NCI-H2029 (cell line): ENCODE results near the gene ACTA1.
"Not testable (repeated sequence)": the region's sequence is repeated elsewhere in the genome, so short reads cannot be mapped to it uniquely, and the experiment has no call there.

Source experiments
- DNase-seq: peaks from one replicate; lab custom pipeline; 2025; lab: John Stamatoyannopoulos, UW

The ACTA1 gene

DNA sequence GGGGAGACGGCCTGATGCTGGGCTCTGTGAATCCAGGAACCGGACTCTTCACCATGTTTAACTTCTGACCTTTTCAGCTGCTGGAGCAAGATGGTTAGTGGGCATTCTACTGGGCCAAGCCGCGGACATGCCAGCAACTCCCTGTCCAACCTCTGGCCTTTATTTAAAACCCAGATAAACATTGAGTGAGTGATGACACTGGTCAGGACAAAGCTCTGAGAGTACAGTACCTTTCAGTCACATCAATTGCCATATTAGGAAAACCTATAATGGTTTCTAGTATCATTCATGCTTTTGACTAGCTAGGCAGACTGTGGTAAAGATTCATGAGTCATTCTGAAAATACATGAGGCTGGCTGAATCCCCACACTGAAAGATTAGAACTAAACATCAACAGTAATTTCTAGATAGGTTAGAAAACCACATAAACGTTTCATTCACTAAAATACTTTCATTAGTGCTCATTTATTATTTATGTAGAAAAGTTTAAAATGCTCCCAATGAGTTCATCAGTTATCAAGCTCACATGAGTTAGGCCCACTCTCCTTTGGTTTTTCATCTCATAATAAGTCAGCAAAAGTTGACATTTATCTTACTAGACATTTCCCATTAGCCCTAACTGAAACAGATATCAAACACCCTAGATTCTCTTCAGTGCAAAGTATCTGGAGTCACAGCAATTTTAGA lies 7.1 kb upstream of the ACTA1 start:
- DNase-seq, result no peak

DNA sequence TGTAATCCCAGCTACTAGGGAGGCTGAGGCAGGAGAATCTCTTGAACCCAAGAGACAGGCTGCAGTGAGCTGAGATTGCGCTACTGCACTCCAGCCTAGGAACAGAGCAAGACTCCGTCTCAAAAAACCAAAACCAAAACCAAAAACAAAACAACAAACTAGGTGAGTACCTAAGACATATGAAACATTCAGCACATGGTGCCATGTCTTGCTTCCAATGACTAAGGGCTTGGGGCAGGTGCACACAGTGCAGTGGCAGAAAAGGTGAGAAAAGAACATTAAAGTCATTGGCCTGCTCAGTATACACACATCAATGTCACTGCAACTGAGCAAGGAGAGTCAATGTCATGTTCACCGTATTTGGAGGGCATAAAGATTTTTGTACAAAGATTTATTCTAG lies 4.1 kb upstream of the ACTA1 start:
- DNase-seq, result no peak

DNA sequence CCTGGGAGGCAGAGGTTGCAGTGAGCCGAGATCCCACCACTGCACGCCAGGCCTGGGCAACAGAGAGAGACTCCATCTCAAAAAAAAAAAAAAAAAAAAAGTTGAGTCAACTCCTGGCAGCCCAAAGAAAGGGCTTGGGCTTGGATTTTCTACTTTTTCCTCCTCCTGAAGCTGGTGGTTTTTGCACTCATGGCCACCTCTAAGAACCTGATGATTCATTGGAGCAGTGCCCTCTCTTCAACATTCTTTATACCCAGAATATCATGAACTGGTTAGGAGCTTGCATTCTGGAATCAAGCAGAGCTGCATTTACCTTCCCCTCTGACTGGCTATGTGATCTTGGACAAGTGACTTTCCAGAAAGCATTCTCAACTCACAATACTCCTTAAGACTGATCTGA lies 3.5 kb upstream of the ACTA1 start:
- no peak for DNase-seq

DNA sequence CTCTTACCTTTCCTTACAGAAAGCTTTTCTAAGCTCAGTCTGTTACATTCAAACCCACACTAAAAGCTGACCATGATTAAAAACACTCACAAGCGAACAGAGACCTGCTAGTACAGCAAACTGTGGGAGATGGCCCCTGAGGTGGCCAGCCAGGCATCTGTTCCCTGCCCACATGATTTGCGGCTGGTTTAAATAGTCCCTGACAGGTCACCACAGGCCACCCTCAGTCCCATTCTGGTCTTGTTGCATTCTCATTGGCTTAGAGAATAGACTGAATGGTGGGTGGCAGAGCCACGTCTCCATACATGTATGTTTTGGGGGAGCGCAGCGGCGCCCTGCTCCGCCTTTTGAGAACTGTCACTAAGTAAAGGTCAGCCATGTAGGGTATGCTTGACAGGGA lies 2.3 kb upstream of the ACTA1 start:
- DNase-seq, result no peak

DNA sequence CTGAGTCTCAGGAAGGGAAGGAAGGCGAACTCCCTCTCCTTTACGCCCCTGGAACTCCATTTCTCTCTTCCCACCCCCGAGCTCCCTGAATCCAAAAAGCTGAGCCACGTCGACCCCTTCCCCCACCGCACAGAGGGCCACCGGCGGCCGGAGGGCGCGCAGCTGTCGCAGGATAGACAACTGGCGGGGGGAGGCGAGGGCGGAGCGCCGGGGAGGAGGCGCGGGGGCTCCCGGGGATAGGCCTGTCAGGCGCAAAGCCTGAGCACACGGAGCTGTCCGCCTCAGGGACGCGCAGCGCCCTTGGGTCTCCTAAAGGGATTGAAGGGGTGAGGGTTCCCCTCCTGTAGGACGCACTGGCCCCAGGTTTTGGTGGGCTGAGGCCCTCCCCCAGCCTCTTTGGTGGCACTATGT lies 752 bp upstream of the ACTA1 start:
- DNase-seq, result no peak

DNA sequence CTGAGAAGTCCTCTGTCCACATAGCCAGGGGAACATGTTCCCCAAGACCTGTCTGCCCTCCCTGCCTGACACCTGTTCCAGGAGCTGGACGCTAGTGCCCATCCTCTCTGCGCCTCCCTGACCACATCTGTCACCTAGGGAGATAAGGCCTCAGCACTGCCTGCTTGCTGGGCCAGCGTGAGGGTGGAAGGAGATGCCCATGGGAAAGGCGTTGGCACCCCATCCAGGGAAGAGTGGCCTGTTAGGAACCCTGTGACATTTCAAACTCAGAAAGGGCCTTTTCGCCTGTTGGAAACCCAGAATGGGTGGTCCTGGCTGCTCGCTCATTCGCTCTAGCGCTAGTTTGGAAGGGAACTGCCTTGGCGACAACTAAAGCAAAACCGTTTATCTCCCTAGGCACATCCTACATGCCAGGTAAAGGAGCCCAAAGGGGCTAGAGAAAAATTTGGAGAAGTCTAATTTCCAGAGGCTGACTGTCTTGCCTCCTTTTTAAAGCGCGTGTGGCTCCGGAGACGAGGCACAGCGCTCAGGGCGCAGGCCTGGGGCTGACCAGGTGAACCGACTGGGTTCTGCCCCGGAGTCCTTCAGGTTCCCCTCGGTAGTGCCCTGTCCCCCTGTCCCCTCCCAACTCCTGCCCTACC lies 410 bp downstream of the ACTA1 start:
- no peak for DNase-seq

DNA sequence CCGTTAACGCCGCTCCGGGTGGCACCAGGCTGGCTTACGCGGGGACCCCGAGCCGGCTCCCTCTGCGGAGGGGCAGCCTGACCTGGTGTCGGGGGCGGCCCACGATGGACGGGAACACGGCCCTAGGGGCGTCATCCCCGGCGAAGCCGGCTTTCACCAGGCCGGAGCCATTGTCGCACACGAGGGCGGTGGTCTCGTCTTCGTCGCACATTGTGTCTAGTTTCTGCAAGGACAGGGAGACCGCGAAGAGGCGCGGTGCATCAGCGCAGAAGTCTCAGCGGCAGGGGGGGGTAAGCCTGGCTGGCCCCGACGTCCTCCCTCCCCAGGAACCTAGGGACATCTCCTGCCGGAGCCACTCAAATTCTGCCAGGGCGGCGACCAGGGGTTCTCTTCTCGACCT lies 989 bp downstream of the ACTA1 start:
- no peak for DNase-seq

DNA sequence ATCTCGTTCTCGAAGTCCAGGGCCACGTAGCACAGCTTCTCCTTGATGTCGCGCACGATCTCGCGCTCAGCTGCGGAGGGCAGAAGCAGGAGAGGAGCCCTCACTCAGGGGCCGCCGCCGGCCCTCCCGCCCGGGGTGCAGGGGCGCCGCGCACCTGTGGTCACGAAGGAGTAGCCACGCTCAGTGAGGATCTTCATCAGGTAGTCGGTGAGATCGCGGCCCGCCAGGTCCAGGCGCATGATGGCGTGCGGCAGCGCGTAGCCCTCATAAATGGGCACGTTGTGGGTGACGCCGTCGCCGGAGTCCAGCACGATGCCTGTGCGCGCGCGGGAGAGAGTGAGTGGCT lies 1.8 kb downstream of the ACTA1 start:
- no peak for DNase-seq

DNA sequence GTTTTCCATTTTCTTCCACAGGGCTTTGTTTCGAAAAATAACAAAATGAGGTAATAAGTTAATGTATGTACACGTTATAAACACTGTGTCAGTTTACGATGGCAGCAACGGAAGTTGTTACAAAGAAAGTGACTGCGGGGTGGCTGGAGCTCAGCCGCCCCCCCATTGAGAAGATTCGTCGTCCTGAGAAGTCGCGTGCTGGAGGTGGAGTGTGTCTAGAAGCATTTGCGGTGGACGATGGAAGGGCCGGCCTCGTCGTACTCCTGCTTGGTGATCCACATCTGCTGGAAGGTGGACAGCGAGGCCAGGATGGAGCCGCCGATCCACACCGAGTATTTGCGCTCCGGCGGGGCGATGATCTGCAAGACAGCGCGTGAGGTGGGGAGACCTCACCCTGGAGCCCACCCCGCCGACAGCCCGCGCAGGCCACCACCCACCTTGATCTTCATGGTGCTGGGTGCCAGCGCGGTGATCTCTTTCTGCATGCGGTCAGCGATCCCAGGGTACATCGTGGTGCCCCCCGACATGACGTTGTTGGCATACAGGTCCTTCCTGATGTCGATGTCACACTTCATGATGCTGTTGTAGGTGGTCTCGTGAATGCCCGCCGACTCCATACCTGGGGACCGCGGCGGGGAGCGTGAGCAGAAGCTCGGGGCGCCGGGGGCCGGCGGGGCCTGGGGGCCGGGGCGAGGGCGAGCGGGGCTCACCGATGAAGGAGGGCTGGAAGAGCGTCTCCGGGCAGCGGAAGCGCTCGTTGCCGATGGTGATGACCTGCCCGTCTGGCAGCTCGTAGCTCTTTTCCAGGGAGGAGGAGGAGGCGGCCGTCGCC lies 2.4 kb downstream of the ACTA1 start:
- no peak for DNase-seq

DNA sequence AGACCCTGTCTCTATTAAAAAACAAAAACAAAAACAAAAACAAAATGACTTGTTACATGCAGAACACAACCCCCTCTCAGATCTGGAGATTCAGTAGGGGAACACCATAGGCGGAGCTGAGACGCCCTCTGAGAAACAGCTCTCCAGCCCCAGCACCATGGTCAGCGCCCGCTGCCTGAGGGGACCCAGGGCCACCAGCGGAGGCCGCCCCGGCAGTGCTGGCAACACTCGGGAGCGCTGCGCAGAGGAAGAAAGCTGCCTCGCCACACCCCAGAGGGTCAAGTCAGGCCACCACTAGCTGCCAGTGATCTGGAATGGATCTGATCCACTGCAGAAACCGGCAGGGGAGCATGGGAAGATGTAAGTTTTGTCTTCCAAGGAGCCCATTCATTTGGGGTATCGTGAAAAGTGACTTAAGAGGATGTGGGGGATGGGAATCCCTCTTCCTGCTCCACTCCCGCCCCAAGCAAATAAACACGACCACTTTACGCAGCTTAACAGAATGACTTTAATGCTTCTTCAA lies 3.1 kb downstream of the ACTA1 start:
- DNase-seq, result no peak

DNA sequence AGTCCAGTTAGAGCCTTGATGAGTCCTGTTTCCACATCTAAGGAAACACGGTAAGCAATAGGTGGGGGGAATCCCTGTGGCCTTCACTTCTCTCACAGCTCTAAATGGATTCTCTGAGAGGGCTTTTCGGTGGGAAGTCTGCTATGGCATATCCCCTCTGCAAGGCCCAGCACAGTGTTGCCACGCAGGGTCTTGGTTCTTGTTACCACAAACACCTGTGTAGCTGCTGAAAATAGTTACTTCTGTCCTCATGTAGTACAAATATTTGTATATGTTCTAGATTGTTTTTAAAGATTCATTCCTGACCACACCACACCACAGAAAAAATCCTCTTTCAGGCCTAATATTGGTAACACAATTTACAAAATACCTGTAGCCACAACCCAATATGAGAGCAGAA lies 5.6 kb downstream of the ACTA1 start:
- no peak for DNase-seq

DNA sequence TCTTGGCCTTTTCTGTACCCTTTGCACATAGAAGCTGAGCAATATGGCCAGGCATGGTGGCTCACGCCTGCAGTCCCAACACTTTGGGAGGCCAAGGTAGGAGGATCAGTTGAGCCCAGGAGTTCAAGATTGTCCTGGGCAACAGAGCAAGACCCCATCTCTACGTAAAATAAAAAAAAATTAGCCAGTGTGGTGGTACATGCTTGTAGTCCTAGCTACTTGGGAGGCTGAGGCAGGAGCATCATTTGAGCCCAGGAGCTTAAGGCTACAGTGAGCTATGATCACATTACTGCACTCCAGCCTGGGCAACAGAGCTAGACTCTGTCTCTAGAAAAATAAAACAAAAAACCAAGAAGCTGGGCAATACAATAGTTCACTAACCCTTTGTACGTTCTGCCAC lies 6.3 kb downstream of the ACTA1 start:
- no peak for DNase-seq

DNA sequence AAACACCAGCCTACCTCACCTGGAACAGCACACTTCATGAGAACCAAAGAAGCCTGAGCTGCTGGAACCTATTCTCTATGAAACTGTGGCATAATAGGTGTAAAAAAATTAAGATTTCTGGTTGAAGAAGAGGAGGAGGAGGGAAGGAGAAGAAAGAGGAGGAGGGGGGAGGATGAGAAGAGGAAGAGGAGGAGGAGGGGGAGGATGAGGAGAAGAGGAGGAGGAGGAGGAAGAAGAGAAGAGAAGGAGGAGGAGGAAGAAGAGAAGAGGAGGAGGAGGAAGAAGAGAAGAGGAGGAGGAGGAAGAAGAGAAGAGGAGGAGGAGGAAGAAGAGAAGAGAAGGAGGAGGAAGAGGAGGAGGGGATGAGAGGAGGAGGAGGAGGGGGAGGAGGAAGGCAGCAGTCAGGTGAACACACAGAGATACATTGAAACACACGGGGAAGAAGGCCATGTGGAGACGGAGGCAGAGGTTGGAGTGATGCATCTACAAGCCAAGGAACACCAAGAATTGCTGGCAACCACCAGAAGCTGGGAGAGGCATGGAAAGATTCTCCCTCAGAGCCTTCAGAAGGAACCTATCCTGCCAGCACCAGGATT lies 8.2 kb downstream of the ACTA1 start:
- no peak for DNase-seq

DNA sequence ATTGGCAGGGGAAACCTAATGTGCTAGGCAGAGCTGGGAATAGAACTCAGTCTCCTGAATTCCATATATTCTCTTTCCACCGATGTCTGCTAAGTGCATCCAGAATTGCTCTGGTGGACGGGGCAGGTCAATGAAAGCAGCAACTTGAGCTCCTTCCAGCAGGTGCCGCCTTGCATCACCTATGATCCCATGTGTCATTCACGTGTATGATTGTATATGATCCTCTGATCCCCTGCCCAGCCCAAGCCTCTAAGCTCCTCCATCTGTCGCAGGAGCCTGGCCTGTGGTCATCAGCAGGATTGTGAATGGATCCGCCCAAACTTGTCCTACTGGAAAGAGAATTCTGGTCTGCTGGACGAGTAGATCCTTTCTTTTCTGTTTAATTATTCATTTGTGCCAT lies 13.1 kb downstream of the ACTA1 start:
- DNase-seq, result no peak

DNA sequence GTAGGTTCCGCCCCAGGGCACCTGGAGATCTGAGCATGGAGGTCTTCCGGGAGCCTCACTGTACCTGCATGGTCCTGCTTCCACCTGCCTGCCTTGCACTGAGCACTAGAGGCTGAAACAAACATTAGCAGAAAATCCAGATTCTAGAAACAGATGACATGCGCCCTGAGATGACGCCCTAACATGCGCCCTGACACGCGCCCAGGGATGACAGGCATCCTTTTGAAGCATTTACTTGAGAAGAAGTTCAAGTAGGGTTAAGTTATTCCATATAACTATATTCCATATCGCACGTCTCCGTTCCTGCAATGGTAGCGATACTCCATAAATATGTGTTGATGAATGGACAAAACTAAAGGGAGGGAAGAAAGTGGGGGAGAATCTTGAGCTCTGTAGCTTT lies 13.7 kb downstream of the ACTA1 start:
- no peak for DNase-seq

DNA sequence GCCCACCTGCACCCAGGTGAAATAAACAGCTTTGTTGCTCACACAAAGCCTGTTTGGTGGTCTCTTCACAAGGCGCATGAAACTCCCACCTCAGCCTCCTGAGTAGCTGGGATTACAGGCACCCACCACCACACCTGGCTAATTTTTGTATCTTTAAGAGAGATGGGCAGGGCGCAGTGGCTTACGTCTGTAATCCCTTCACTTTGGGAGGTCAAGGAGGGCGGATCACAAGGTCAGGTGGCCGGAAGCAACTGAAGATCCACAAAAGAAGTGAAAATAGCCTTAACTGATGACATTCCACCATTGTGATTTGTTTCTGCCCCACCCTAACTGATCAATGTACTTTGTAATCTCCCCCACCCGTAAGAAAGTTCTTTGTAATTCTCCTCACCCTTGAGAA lies 15.3 kb downstream of the ACTA1 start:
- DNase-seq, result not testable (repeated sequence)

DNA sequence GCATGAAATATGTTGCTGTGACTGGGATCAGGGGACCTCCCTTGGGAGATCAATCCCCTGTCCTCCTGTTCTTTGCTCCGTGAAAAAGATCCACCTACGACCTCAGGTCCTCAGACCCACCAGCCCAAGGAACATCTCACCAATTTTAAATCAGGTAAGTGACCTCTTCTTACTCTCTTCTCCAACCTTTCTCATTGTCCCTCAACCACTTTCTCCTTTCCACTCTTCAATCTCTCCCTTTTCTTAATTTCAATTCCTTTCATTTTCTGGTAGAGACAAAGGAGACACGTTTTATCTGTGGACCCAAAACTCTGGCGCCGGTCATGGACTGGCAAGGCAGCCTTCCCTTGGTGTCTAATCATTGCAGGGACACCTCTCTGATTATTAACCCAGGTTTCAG lies 21.1 kb downstream of the ACTA1 start:
- DNase-seq, result not testable (repeated sequence)

DNA sequence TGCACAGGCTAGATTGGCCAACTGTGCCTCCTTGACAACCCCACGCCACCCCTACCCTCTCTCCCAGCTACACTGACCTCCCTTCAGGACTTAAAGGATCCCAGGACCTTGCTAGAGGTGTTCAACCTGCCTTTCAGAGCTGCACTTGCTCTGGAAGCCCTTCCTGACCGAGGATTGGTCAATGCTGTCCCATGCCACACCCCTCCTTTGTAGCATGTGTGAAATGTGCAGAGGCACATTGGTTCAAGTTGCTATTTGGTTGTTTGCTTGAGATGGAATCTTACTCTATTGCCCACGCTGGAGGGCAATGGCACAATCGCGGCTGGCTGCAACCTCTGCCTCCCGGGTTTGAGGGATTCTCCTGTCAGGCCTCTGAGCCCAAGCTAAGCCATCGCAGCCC lies 21.8 kb downstream of the ACTA1 start:
- no peak for DNase-seq

DNA sequence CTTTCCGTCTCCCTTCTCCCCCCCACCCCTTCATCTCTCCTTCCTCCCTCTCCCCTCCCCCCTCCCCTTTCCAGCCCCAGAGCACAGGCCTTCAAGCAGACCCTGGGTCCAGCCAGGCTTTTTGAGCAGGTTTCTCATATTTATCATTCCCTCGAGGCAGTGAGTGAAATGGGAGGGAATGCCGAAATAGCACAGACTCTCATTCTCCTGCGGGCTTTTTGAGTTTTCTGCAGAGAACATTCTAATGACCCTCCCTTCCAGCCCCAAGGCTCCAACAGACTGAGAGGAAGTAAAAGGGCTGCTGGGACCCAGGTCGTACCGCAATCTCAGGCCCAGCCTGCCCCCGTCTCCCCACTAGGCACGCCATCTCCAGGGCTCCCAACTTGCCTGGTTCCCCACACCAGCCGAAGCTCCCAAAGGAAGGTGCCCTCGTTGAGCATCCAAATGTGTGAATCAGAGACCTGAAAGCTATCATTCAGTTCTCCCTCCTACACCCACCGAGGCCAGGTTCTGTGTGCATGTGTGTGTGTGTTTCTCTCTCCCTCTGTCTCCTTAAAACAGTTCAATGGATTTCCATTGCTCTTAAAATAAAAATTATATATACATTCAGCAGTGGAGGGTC lies 22.3 kb downstream of the ACTA1 start:
- no peak for DNase-seq

DNA sequence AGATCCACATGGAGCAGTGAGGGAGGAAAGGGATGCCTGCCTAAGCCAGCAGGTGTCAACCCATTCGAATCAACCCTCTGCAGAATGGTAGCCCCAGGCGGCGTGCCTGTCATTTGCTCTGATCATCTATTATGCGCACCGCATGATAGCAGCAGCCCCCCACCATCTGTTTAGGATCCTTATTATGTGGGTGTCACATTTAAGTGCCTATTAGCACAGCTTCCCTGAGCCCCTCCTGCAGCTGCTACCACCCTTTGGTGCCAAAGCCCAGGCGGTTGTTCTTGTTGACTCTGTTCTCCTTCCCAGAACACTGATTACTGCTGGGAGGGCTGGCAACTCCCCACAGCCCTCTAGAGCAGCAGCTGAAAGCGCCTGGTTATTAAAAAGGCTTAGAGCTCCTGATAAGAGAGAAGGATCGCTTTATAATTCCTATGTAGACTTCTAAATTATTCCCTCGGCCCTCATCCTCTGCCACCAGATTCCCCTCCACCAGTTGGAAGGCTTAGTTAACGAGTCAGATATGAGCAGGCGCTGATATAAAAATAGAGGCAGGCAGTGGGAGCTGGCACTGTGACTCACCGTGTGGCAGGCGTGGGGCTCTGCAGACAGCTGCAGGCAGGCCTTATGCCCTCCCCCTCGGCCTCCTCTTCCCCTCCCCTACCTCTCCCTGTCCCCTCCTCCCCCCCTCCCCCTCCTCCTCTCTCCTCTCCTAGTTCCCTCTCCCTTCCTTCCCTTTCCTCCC lies 23.0 kb downstream of the ACTA1 start:
- DNase-seq, result peak; percentile 59

DNA sequence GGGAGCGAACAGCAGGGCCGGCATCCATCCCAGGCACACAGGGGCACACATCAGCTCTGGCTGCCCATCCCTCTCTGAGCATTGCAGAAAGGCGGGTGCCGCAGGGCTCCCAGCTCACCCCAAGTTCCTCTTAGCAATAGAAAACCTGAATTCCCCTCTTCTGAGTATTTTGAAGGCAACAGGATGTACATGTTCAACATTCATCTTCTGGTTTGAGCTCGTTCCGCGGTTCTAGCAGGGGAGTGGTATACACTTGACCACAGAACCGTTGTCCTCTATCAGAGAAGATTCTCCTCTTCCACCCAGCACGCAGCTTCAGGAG lies 23.6 kb downstream of the ACTA1 start:
- no peak for DNase-seq
